Hepatocyte (in vitro differentiated cells): Measurements from ENCODE around the gene FAM53B. TPM values are rescaled to one million over a fixed set of nuclear protein-coding genes. Genes with fewer than 3 reads are reported as not detected.

Experiments
- DNase-seq: peaks from one replicate; pipeline ENCODE4 v3.0.0-alpha.2; 2016; ENCODE audit warnings: low spot score
- H2AFZ ChIP-seq: fragments of 200-600 bp; sonication (generic); 2 replicates; pipeline ENCODE4 v1.6.0; 2016; ENCODE audit warnings: antibody characterized with exemption, mild to moderate bottlenecking
- H3K27ac ChIP-seq: fragments of 200-600 bp; sonication (generic); 2 replicates; pipeline ENCODE4 v1.5.1; 2016; ENCODE audit warnings: mild to moderate bottlenecking
- H3K27me3 ChIP-seq: fragments of 200-600 bp; sonication (generic); 2 replicates; pipeline ENCODE4 v1.6.1; 2016
- H3K36me3 ChIP-seq: fragments of 200-600 bp; sonication (generic); replicated peaks from 2 replicates; pipeline ENCODE4 v1.5.1; 2016; ENCODE audit warnings: low read depth; ENCODE audit not compliant: insufficient read depth
- H3K4me1 ChIP-seq: fragments of 200-600 bp; sonication (generic); 2 replicates; pipeline ENCODE4 v1.5.1; 2016; ENCODE audit warnings: mild to moderate bottlenecking, moderate library complexity; ENCODE audit not compliant: insufficient read depth
- H3K4me2 ChIP-seq: fragments of 200-600 bp; sonication (generic); 2 replicates; pipeline ENCODE4 v1.6.0; 2016
- H3K4me3 ChIP-seq: fragments of 200-600 bp; sonication (generic); 2 replicates; pipeline ENCODE4 v1.5.1; 2016; ENCODE audit warnings: mild to moderate bottlenecking
- H3K79me2 ChIP-seq: fragments of 200-600 bp; sonication (generic); 2 replicates; pipeline ENCODE4 v1.6.0; 2017; ENCODE audit warnings: mild to moderate bottlenecking
- H3K9me2 ChIP-seq: fragments of 200-600 bp; sonication (generic); replicated peaks from 2 replicates; pipeline ENCODE4 v1.6.0; 2017; ENCODE audit warnings: mild to moderate bottlenecking; ENCODE audit not compliant: insufficient read depth
- H3K9me3 ChIP-seq: fragments of 200-600 bp; sonication (generic); 2 replicates; pipeline ENCODE4 v1.5.1; 2016; ENCODE audit warnings: low read depth, mild to moderate bottlenecking
- H4K20me1 ChIP-seq: fragments of 200-600 bp; sonication (generic); 2 replicates; pipeline ENCODE4 v1.6.0; 2016; ENCODE audit warnings: mild to moderate bottlenecking; ENCODE audit not compliant: insufficient read depth, poor library complexity, severe bottlenecking
- EZH2 ChIP-seq: fragments of 200-600 bp; sonication (generic); IDR thresholded peaks from 2 replicates; pipeline ENCODE4 v1.6.1; 2016; ENCODE audit warnings: antibody characterized with exemption, mild to moderate bottlenecking, borderline replicate concordance
- EZH2phosphoT487 ChIP-seq: fragments of 200-600 bp; sonication (generic); IDR thresholded peaks from one replicate; pipeline ENCODE4 v1.6.1; 2018; ENCODE audit warnings: antibody characterized with exemption, mild to moderate bottlenecking, low read depth, moderate library complexity; ENCODE audit not compliant: unreplicated experiment, severe bottlenecking
- WGBS: methylation state at CpG from one replicate; pipeline ENCODE4 v1.1.6; 2016; ENCODE audit warnings: low lambda C conversion rate; ENCODE audit errors: missing lambda C conversion rate; 5-methylcytosine and 5-hydroxymethylcytosine counted together
- polyA plus RNA-seq: library from polyadenylated mRNA; unstranded; fragments of >200 nt; fragmentation: Nextera tagmentation; extraction: Ambion mirVana; gene quantifications from 2 replicates; pipeline ENCODE4 v1.2.1, GENCODE V29; 2016
- total RNA-seq: library from RNA; depleted of rRNA; stranded (reverse); fragments of >200 nt; gene quantifications from 2 replicates; pipeline ENCODE4 v1.2.3, GENCODE V29; 2014
- TF ChIP-seq, protein P1 (sequence below): fragments of 200-600 bp; sonication (generic); IDR thresholded peaks from 2 replicates; pipeline ENCODE4 v1.5.1; 2016; ENCODE audit warnings: antibody characterized with exemption, mild to moderate bottlenecking; ENCODE audit not compliant: poor library complexity

The FAM53B gene
- total and polyA plus RNA-seq, 2 experiments from 2014 or later: 10.3 to 23.6 TPM

DNA sequence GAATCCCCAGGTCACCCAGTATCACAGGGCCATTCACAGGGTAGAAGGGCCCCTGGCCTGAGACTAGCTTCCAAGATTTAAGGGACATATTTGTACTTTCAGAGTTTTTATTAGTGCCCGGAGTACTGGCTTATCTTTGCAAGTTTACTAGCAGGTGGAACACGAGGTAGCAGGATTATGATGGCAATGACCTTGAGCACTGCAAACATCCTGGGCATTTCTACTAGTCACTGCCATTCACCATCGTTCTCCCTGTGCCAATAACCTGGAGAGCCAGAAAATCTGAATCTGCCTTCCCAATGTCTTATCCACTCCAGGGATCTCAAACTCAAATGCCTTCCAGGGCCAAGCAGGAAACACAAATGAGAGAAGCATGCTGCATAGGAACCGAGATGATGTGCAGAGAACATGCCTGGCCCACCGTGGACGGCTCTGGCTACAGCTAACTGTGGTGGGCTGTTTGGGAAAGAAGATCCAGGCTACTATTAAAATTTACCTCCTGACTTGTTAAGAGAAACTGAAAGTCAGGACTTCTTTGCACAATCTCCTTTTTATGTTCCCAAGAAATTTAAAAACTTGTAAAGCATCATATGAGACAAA is 16.7 kb downstream of the FAM53B start:
- peaks cover 5% of the 10 kb centered on the region for H4K20me1 ChIP-seq
- WGBS: 47% methylated on average over 6 of the region's 6 CpGs
- no peaks in the 10 kb centered on the region for H3K36me3 ChIP-seq
- H3K79me2 ChIP-seq: peaks cover 86% of the 10 kb centered on the region
- H3K27me3 ChIP-seq: no peaks in the 10 kb centered on the region
- H3K9me3 ChIP-seq: no peaks in the 10 kb centered on the region
- peaks cover 36% of the 10 kb centered on the region for H3K4me1 ChIP-seq
- DNase-seq: peak; percentile 51
- no peak overlapping the region for H3K4me2 ChIP-seq
- no peak overlapping the region for H3K4me3 ChIP-seq
- H3K9me2 ChIP-seq: no peaks in the 10 kb centered on the region
- peak overlapping the region; percentile 61 for H3K27ac ChIP-seq
- TF ChIP-seq EZH2 (no peak), EZH2phosphoT487 (no peak)
- TF ChIP-seq, protein P1, sequence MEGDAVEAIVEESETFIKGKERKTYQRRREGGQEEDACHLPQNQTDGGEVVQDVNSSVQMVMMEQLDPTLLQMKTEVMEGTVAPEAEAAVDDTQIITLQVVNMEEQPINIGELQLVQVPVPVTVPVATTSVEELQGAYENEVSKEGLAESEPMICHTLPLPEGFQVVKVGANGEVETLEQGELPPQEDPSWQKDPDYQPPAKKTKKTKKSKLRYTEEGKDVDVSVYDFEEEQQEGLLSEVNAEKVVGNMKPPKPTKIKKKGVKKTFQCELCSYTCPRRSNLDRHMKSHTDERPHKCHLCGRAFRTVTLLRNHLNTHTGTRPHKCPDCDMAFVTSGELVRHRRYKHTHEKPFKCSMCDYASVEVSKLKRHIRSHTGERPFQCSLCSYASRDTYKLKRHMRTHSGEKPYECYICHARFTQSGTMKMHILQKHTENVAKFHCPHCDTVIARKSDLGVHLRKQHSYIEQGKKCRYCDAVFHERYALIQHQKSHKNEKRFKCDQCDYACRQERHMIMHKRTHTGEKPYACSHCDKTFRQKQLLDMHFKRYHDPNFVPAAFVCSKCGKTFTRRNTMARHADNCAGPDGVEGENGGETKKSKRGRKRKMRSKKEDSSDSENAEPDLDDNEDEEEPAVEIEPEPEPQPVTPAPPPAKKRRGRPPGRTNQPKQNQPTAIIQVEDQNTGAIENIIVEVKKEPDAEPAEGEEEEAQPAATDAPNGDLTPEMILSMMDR: no peak
- H2AFZ ChIP-seq: no peak overlapping the region

DNA sequence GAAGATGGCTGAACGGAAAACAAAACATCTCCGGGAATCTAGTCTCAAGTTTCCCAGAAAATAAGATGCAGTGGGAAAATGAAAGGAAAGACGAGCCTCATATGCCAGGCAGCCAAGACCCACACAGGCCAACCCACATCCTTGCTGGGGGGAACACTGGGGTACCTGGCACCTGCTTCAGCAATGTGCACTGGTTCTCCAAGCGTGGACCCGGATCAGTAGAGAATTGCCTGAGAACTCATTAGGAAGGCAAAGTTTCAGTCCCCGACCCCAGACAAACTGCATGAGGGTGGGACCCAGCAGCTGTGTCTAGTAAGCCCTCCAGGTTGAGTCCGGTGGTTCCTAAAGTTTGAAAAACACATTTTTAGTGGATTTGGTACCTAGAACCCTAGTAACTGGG is 18.4 kb downstream of the FAM53B start:
- peaks cover 4% of the 10 kb centered on the region for H4K20me1 ChIP-seq
- TF ChIP-seq, protein P1: no peak
- TF ChIP-seq EZH2: no peak
- TF ChIP-seq EZH2phosphoT487: no peak

DNA sequence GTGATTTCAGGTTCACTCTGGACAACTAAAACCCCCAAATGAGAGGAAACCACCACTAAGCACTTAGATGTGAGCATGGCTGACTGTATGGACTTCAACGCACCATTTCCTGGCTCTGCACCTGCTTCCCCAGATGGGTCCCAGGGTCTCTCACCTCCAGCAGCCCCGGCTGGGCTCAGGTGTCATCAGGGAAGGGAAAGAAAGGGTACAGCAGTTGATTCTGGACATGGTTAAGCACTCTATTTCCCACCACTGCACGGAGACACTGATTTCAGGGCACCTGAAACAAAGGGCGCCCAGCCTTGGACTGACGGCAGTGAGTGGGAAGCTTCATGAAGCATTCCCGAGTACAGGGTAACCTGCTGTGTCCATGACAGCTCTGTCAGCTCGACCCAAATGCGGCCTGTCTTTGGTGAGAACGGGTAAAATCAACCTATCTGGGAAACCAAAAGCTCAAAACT is 19.0 kb downstream of the FAM53B start:
- Histone ChIP-seq H3K79me2 (peaks cover 86% of the 10 kb centered on the region), H3K9me2 (no peaks in the 10 kb centered on the region), H3K4me3 (no peak overlapping the region), H3K27ac (no peak overlapping the region), H3K4me2 (no peak overlapping the region), H3K27me3 (no peaks in the 10 kb centered on the region), H3K9me3 (no peaks in the 10 kb centered on the region), H4K20me1 (peaks cover 4% of the 10 kb centered on the region), H2AFZ (no peak overlapping the region), H3K36me3 (no peaks in the 10 kb centered on the region), H3K4me1 (peaks cover 37% of the 10 kb centered on the region)
- TF ChIP-seq EZH2phosphoT487: no peak
- TF ChIP-seq, protein P1: no peak
- 93% methylated on average over 9 of the region's 9 CpGs for WGBS
- DNase-seq: no peak

More for the DNA sequence above, 18.4 kb downstream of the FAM53B start:
- DNase-seq: no peak
- Histone ChIP-seq H3K4me3 (no peak overlapping the region), H3K27me3 (no peaks in the 10 kb centered on the region), H3K4me1 (peaks cover 37% of the 10 kb centered on the region), H3K27ac (no peak overlapping the region), H3K4me2 (no peak overlapping the region), H3K9me3 (no peaks in the 10 kb centered on the region), H3K36me3 (no peaks in the 10 kb centered on the region), H3K79me2 (peaks cover 86% of the 10 kb centered on the region), H2AFZ (no peak overlapping the region), H3K9me2 (no peaks in the 10 kb centered on the region)
- 92% methylated on average over 7 of the region's 7 CpGs for WGBS
